Fibroblast of lung (primary cell): ENCODE results near the gene HMOX2.

ENCODE experiments used
- CTCF ChIP-seq, 2 donors: IDR thresholded peaks in 1 of 2; conservative IDR thresholded peaks in 1 of 2; 1 replicate in 1 of 2; 2 replicates in 1 of 2; pipeline ENCODE4 v1.5.1; 2011 to 2012; ENCODE audit warnings: low read length in 2 of 2, control low read depth in 1 of 2, inconsistent platforms in 1 of 2, low read depth in 1 of 2, mild to moderate bottlenecking in 1 of 2
- EZH2 ChIP-seq: IDR thresholded peaks from 2 replicates; pipeline ENCODE4 v1.5.1; 2012; ENCODE audit warnings: low read length, control low read depth, mild to moderate bottlenecking; ENCODE audit errors: missing control alignments

GRCh38 chr16:4489030-4489429, 12.8 kb downstream of the HMOX2 start:
- TF ChIP-seq CTCF (conservative IDR thresholded peaks at IDR 0.05 in 1 of 2, IDR thresholded peaks at IDR 0.05 in 1 of 2; ENCODE audit: low read depth in 1 of 2, low read length in 2 of 2), result no peak
- TF ChIP-seq EZH2, result no peak
